Brain microvascular endothelial cell (primary cell): ENCODE measurements around the gene GJA3.
A peak's percentile ranks its signal among the peaks of the same experiment; 100 is the strongest.
"Not testable (repeated sequence)": the region's sequence is repeated elsewhere in the genome, so short reads cannot be mapped to it uniquely, and the experiment has no call there.

Experiments
- DNase-seq: peaks from one replicate; pipeline ENCODE4 v3.0.0-alpha.2; 2020
- H3K27ac ChIP-seq: fragments of 250-450 bp; sonication (Bioruptor Pico); 2 replicates; pipeline ENCODE4 v1.5.1; 2020; ENCODE audit warnings: mild to moderate bottlenecking, moderate library complexity
- H3K27me3 ChIP-seq: fragments of 250-450 bp; sonication (Bioruptor Pico); replicated peaks from 2 replicates; pipeline ENCODE4 v1.5.1; 2020; ENCODE audit warnings: mild to moderate bottlenecking
- H3K36me3 ChIP-seq: fragments of 250-450 bp; sonication (Bioruptor Pico); replicated peaks from 2 replicates; pipeline ENCODE4 v1.5.1; 2020; ENCODE audit warnings: mild to moderate bottlenecking
- H3K4me3 ChIP-seq: 2 replicates; pipeline ENCODE4 v1.5.1; 2011; ENCODE audit warnings: low read depth, mild to moderate bottlenecking, control low read depth, low read length, moderate library complexity
- in situ Hi-C: cut with HindIII; loops from 2 replicates; pipeline ENCODE4 v1.10.0; 2017; ENCODE audit warnings: low sequenced_read_pairs, low pct_ligation_motif_present
- TF ChIP-seq, protein P1 (sequence below): IDR thresholded peaks from 2 replicates; pipeline ENCODE4 v1.5.1; 2011; ENCODE audit warnings: low read depth, mild to moderate bottlenecking, moderate library complexity, low read length, control low read depth, inconsistent platforms; ENCODE audit errors: missing control alignments

GJA3 gene

DNA sequence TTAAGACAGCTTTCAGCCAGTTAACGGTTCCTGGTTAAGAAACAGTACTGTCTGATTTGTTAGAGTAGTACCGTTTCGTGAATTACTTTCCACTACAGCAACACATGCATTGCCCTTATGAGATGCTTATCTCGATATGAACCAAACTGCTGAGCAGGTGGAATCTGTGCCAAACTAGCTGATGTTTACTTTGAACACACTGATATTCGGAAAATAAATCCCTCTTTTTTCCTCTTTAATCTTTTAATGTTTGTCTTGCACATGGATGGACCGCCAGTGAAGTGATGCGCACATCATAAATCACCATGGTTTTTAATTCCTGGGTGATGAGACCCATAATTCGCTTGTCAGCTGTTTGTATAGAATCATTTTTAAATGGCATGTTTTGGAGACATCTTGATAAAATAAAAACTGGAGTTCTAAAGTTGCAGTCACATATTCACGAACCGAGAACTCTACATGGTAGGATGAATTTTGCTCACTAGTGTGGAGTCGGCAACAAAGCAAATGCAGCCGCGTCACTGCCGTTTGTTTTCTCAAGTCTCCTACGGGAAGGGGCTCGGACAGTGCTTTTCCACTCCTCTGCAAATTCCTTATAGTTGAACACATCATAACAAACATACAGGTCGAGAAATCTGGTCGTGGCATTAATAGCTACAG lies 1.1 kb downstream of the GJA3 start:
- in situ Hi-C loops = loop anchor here (10.0 kb wide), 1 partner anchor 75 kb away; no protein-coding TSS in a partner anchor
- TF ChIP-seq, protein P1, sequence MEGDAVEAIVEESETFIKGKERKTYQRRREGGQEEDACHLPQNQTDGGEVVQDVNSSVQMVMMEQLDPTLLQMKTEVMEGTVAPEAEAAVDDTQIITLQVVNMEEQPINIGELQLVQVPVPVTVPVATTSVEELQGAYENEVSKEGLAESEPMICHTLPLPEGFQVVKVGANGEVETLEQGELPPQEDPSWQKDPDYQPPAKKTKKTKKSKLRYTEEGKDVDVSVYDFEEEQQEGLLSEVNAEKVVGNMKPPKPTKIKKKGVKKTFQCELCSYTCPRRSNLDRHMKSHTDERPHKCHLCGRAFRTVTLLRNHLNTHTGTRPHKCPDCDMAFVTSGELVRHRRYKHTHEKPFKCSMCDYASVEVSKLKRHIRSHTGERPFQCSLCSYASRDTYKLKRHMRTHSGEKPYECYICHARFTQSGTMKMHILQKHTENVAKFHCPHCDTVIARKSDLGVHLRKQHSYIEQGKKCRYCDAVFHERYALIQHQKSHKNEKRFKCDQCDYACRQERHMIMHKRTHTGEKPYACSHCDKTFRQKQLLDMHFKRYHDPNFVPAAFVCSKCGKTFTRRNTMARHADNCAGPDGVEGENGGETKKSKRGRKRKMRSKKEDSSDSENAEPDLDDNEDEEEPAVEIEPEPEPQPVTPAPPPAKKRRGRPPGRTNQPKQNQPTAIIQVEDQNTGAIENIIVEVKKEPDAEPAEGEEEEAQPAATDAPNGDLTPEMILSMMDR = no peak
- H3K27ac ChIP-seq = no peak overlapping the region
- H3K36me3 ChIP-seq = no peaks in the 10 kb centered on the region
- H3K27me3 ChIP-seq = peaks cover 35% of the 10 kb centered on the region
- H3K4me3 ChIP-seq = peak overlapping the region; percentile 48
- DNase-seq = no peak

DNA sequence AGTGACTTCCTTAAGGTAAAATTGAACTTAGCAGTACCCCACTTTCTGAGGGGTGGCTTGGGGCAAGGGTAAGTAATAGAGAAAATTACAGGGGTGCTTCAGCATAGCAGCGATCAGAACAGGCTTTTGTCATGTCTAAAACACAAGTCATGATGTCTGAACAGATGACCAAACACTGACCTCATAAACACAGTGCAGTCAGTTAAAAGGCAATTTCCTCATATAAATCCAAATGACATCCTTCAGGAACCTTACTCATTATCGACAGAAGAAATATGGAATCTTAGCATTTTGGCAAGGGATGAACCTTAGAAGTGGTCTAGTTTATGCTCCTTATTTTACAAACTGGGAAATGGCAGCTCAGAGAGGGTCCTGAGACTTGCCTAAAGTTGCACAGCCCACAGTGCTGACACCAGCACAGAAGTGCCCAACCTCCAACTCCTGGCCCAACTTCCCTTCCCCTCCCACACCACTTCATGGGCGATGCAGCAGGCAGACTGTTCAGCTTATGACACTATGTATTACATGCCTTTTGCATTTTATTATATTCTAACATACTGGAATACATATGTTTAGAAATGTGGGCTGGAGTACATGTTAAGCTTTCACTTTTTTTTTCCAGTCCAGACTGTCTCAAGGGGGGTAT lies 3.6 kb downstream of the GJA3 start:
- in situ Hi-C loops = loop anchor here (10.0 kb wide), 1 partner anchor 72 kb away; no protein-coding TSS in a partner anchor
- TF ChIP-seq, protein P1 = no peak
- H3K27me3 ChIP-seq = peaks cover 38% of the 10 kb centered on the region
- H3K4me3 ChIP-seq = no peak overlapping the region
- H3K36me3 ChIP-seq = no peaks in the 10 kb centered on the region
- DNase-seq = no peak
- H3K27ac ChIP-seq = no peak overlapping the region

DNA sequence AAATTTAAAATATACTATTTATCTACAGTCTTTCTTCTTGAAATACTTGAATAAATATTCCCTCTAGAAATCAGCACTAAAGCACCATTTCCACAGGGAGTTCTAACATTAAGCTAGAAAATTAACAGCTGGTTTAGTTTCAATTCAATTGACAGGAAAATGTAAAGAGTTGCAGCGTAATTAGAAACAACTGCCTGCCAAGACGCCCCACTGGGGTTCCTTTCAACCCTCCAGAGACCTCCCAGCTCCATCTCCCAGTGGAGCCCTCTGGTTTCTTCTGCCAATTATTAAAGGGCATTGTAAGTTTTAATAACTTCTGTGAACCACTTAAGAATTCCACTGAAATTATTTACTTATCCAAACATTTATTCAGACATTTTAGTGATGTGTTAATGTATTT lies 4.2 kb downstream of the GJA3 start:
- in situ Hi-C loops = loop anchor here (10.0 kb wide), 1 partner anchor 72 kb away; no protein-coding TSS in a partner anchor
- H3K27ac ChIP-seq = no peak overlapping the region
- H3K27me3 ChIP-seq = peaks cover 34% of the 10 kb centered on the region
- no peak for DNase-seq
- TF ChIP-seq, protein P1 = no peak
- no peak overlapping the region for H3K4me3 ChIP-seq
- H3K36me3 ChIP-seq = no peaks in the 10 kb centered on the region

DNA sequence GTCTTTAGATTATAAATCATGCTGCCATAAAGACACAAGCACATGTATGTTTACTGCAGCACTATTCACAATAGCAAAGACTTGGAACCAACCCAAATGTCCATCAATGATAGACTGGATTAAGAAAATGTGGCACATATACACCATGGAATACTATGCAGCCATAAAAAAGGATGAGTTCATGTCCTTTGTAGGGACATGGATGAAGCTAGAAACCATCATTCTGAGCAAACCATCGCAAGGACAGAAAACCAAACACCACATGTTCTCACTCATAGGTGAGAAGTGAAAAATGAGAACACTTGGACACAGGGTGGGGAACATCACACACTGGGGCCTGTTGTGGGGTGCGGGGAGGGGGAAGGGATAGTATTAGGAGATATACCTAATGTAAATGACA lies 7.6 kb downstream of the GJA3 start:
- in situ Hi-C loops = loop anchor here (10.0 kb wide), 1 partner anchor 68 kb away; no protein-coding TSS in a partner anchor
- H3K4me3 ChIP-seq, H3K27ac ChIP-seq, DNase-seq, H3K36me3 ChIP-seq: not testable (repeated sequence)
- H3K27me3 ChIP-seq = peaks cover 20% of the 10 kb centered on the region

DNA sequence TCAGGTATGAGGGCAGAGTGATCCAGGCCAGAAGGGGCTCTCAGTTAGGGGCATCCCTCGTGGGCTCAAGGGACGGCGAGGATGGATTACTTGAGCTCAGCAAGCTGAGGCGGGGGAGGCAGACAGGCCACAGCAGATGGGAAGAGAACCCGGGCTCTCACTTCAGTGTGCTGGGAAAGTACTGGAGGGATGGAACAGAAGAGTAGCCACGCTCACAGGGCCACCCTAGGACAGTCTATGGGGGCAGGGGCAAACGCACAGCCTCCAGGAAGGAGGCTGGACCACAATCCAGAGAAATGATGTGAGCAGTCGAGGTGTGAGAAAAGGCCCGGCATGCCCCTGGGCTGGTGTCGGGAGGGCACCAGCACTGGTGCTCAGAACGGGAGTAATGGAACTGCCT lies 9.2 kb downstream of the GJA3 start:
- H3K27ac ChIP-seq = no peak overlapping the region
- in situ Hi-C loops = loop anchor here (10.0 kb wide), 1 partner anchor 67 kb away; no protein-coding TSS in a partner anchor
- DNase-seq = no peak
- H3K4me3 ChIP-seq = no peak overlapping the region
- H3K36me3 ChIP-seq = no peaks in the 10 kb centered on the region
- peaks cover 14% of the 10 kb centered on the region for H3K27me3 ChIP-seq
- TF ChIP-seq, protein P1 = no peak

DNA sequence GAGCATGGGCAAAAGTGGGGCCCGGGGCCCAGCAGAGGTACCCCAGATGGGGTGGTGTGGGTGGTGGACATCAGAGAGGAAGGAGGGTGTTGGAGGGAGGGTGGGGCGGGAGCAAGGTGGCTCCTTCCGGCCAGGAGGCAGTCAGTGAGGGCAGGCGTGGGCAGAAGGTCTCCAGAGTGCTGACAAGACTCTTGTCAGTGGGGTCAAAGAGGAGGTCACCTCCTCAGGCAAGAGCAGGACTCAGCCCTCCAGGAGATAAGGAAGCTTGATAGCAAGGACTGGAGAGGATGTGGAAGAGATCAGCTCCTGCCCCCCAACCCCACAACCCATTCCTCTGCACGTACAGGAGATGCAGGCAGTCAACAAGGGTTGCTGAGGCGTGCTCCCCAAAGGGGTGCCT lies 9.8 kb downstream of the GJA3 start:
- H3K27ac ChIP-seq = no peak overlapping the region

More for the DNA sequence above, 9.8 kb downstream of the GJA3 start:
- Histone ChIP-seq H3K36me3 (no peaks in the 10 kb centered on the region), H3K27me3 (peaks cover 12% of the 10 kb centered on the region), H3K4me3 (no peak overlapping the region)
- no peak for DNase-seq
- in situ Hi-C loops = loop anchor here (10.0 kb wide), 1 partner anchor 66 kb away; no protein-coding TSS in a partner anchor
- TF ChIP-seq, protein P1 = no peak
